ENCODE measurements around the gene PTCD3. TPM values are rescaled to one million over a fixed set of nuclear protein-coding genes. Genes with fewer than 3 reads are reported as not detected.

PTCD3 gene
- polyA plus RNA-seq, 1 of the 3 experiments (the other 2 are of a cell fraction) = 44.5 TPM

GRCh38 chr2:86081724-86082123, 24.3 kb upstream of the PTCD3 start:
- TF ChIP-seq CHD2 (IDR thresholded peaks at IDR 0.05; ENCODE audit: low read length, partially characterized antibody) (no peak), MEF2A (IDR thresholded peaks at IDR 0.05; ENCODE audit: borderline replicate concordance, low read depth) (no peak), FOXJ3 (CRISPR knock-in tag; IDR thresholded peaks at IDR 0.05) (no peak), FOSL2 (IDR thresholded peaks at IDR 0.05; ENCODE audit: borderline replicate concordance, low read depth) (no peak), ELF1 (IDR thresholded peaks at IDR 0.05) (no peak), SMC3 (IDR thresholded peaks at IDR 0.05; ENCODE audit: low read depth, low read length) (no peak), YY1 (IDR thresholded peaks at IDR 0.05; ENCODE audit: low read depth) (no peak)
- TF ChIP-seq, protein P1, sequence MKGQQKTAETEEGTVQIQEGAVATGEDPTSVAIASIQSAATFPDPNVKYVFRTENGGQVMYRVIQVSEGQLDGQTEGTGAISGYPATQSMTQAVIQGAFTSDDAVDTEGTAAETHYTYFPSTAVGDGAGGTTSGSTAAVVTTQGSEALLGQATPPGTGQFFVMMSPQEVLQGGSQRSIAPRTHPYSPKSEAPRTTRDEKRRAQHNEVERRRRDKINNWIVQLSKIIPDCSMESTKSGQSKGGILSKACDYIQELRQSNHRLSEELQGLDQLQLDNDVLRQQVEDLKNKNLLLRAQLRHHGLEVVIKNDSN (IDR thresholded peaks at IDR 0.05; ENCODE audit: borderline replicate concordance, low read depth) = no peak
- H4K20me1 ChIP-seq (ENCODE audit: insufficient read depth) = no peaks in the 10 kb centered on the region
- peaks cover 5% of the 10 kb centered on the region for H3F3A ChIP-seq (replicated peaks; ENCODE audit: insufficient read depth)
- no peak overlapping the region for H2AFZ ChIP-seq (ENCODE audit: low read depth)
- no peaks in the 10 kb centered on the region for H3K4me1 ChIP-seq (ENCODE audit: control insufficient read depth in 1 of 2, insufficient read depth in 2 of 2, low read depth in 1 of 2, low read length in 1 of 2)
- peaks cover 39 to 41% of the 10 kb centered on the region in 2 experiments for H3K36me3 ChIP-seq (replicated peaks in 1 of 2; ENCODE audit: control insufficient read depth in 1 of 2, insufficient read depth in 2 of 2, low read length in 1 of 2)
- H3K4me3 ChIP-seq (ENCODE audit: low read depth in 2 of 2, low read length in 1 of 2) = no peak overlapping the region
- no peaks in the 10 kb centered on the region for H3K79me2 ChIP-seq (ENCODE audit: insufficient read depth)
- ChIA-PET POLR2A (no interaction called here), CTCF (interaction anchor here (0.9 to 9.0 kb wide), 4 partner anchors 10 to 353 kb away, joined by 3 to 223 read pairs (median 37); partner anchors contain the start of gene ST3GAL5)
- H3K4me2 ChIP-seq = no peak overlapping the region
- no peaks in the 10 kb centered on the region for H3K27me3 ChIP-seq (ENCODE audit: insufficient read depth)
- H3K9me2 ChIP-seq = no peaks in the 10 kb centered on the region
- H3K27ac ChIP-seq (ENCODE audit: low read depth in 2 of 2, low read length in 1 of 2) = no peak overlapping the region
- 95% methylated on average over 4 of the region's 4 CpGs for WGBS (ENCODE audit: low lambda C conversion rate)
- no peaks in the 10 kb centered on the region for H3K9me3 ChIP-seq
- no peak overlapping the region for H3K9ac ChIP-seq
- no peak for DNase-seq

DNA sequence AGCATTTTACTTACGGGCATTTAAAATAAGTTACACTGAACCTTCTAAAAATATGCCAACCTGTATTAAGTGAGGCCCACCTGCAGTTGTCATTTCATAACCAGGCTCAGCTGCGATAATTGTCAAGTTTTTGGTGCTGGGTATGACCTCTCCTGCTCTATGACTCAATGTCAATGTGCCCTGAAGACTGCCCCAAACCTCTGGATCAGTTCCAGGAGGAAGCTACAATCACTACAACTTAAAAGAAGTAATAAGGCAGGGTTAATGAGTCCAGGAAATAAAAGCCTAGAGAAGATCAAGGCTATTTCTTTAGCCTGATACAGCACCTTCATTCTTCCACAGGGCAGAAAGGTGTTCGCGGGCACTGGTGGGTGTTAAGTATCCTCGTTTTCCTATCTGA, 23.3 kb upstream of the PTCD3 start:
- no peaks in the 10 kb centered on the region for H4K20me1 ChIP-seq (ENCODE audit: insufficient read depth)
- H3K4me3 ChIP-seq (ENCODE audit: low read depth in 2 of 2, low read length in 1 of 2) = no peak overlapping the region
- TF ChIP-seq FOSL2 (IDR thresholded peaks at IDR 0.05; ENCODE audit: borderline replicate concordance, low read depth) (no peak), GABPA (IDR thresholded peaks at IDR 0.05; ENCODE audit: low read depth) (no peak), FOXM1 (IDR thresholded peaks at IDR 0.05; ENCODE audit: low read depth) (no peak), POLR2AphosphoS5 (IDR thresholded peaks at IDR 0.05; ENCODE audit: low read depth, low read length) (no peak), FOXJ3 (CRISPR knock-in tag; IDR thresholded peaks at IDR 0.05) (no peak)
- TF ChIP-seq, protein P2, sequence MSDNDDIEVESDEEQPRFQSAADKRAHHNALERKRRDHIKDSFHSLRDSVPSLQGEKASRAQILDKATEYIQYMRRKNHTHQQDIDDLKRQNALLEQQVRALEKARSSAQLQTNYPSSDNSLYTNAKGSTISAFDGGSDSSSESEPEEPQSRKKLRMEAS (IDR thresholded peaks at IDR 0.05; ENCODE audit: low read depth) = no peak
- TF ChIP-seq, protein P3, sequence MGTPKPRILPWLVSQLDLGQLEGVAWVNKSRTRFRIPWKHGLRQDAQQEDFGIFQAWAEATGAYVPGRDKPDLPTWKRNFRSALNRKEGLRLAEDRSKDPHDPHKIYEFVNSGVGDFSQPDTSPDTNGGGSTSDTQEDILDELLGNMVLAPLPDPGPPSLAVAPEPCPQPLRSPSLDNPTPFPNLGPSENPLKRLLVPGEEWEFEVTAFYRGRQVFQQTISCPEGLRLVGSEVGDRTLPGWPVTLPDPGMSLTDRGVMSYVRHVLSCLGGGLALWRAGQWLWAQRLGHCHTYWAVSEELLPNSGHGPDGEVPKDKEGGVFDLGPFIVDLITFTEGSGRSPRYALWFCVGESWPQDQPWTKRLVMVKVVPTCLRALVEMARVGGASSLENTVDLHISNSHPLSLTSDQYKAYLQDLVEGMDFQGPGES (IDR thresholded peaks at IDR 0.05; ENCODE audit: low read depth, low read length) = no peak
- peaks cover 5% of the 10 kb centered on the region for H3F3A ChIP-seq (replicated peaks; ENCODE audit: insufficient read depth)
- no peaks in the 10 kb centered on the region for H3K79me2 ChIP-seq (ENCODE audit: insufficient read depth)
- ChIA-PET CTCF (interaction anchor here (9.0 kb wide), 1 partner anchor 258 kb away, joined by 223 read pairs; no protein-coding TSS in a partner anchor), POLR2A (no interaction called here)
- no peaks in the 10 kb centered on the region for H3K9me3 ChIP-seq
- H3K4me1 ChIP-seq (ENCODE audit: control insufficient read depth in 1 of 2, insufficient read depth in 2 of 2, low read depth in 1 of 2, low read length in 1 of 2) = no peaks in the 10 kb centered on the region
- H3K27ac ChIP-seq (ENCODE audit: low read depth in 2 of 2, low read length in 1 of 2) = no peak overlapping the region
- peaks cover 35 to 44% of the 10 kb centered on the region in 2 experiments for H3K36me3 ChIP-seq (replicated peaks in 1 of 2; ENCODE audit: control insufficient read depth in 1 of 2, insufficient read depth in 2 of 2, low read length in 1 of 2)
- no peak overlapping the region for H3K4me2 ChIP-seq
- WGBS (ENCODE audit: low lambda C conversion rate) = 93% methylated on average over 5 of the region's 5 CpGs
- no peaks in the 10 kb centered on the region for H3K9me2 ChIP-seq
- no peak overlapping the region for H3K9ac ChIP-seq
- DNase-seq = no peak
- no peak overlapping the region for H2AFZ ChIP-seq (ENCODE audit: low read depth)
- H3K27me3 ChIP-seq (ENCODE audit: insufficient read depth) = no peaks in the 10 kb centered on the region
